Ovary (tissue), 9 donors: ENCODE measurements around the gene VPS13A. TPM values are rescaled to one million over a fixed set of nuclear protein-coding genes. Genes with fewer than 3 reads are reported as not detected.

Source experiments
- DNase-seq, 5 donors: peaks; one replicate each; pipeline ENCODE4 v3.0.0-alpha.2; 2019 to 2020
- H3K27ac ChIP-seq, 2 donors: fragments of 200-600 bp; one replicate each; pipeline versions ENCODE4 v1.5.1 to v1.8.0; 2019 to 2022
- H3K27me3 ChIP-seq: fragments of 200-600 bp; one replicate; pipeline ENCODE4 v1.8.0; 2022
- H3K36me3 ChIP-seq: fragments of 200-600 bp; sonication (generic); one replicate; pipeline ENCODE4 v1.5.1; 2019
- H3K4me1 ChIP-seq: one replicate; pipeline ENCODE4 v1.8.1; 2013; ENCODE audit warnings: mild to moderate bottlenecking, moderate library complexity; ENCODE audit not compliant: insufficient read depth
- H3K4me3 ChIP-seq: fragments of 200-600 bp; sonication (generic); one replicate; pipeline ENCODE4 v1.5.1; 2017
- H3K9me3 ChIP-seq, 2 donors: fragments of 200-600 bp in 1 of 2; sonication (generic) in 1 of 2; one replicate each; pipeline versions ENCODE4 v1.5.1 to v1.8.1; 2013 to 2019; ENCODE audit warnings: mild to moderate bottlenecking in 1 of 2, moderate library complexity in 1 of 2
- EP300 ChIP-seq: sonication (generic); formaldehyde crosslinking; IDR thresholded peaks from one replicate; pipeline ENCODE4 v1.6.1; 2017; ENCODE audit warnings: antibody characterized with exemption
- POLR2A ChIP-seq: fragments of 450-650 bp; IDR thresholded peaks from one replicate; pipeline ENCODE4 v1.6.1; 2017; ENCODE audit warnings: antibody characterized with exemption, mild to moderate bottlenecking, moderate library complexity
- WGBS, 3 donors: extraction: QIAGEN DNeasy Blood & Tissue Kit in 1 of 3; methylation state at CpG; one replicate each; pipeline versions ENCODE4 v1.1.5 to v1.1.7; 2013 to 2017; 5-methylcytosine and 5-hydroxymethylcytosine counted together
- intact Hi-C, 4 donors: fragments of 100-400 bp; cut with DNase I; formaldehyde crosslinking; loops; one replicate each; pipeline versions ENCODE4 v1.11.0 to v1.15.1; 2022 to 2023
- polyA plus RNA-seq, 2 donors: library from polyadenylated mRNA; stranded (reverse); fragments of 200-250 nt in 1 of 2; fragments of 350-450 nt in 1 of 2; fragmentation: Illumina TruSeq in 1 of 2; extraction: RNeasy Lipid Tissue Mini Kit (QIAGEN cat#74804) in 1 of 2; gene quantifications; one replicate each; pipeline ENCODE4 v1.2.3, GENCODE V29; 2013 to 2014
- total RNA-seq, 7 donors: library from RNA; depleted of rRNA in 2 of 7; stranded (reverse); fragments of >200 nt in 2 of 7; fragmentation: NEBNext Ultra II Directional in 3 of 7; extraction: Animal tissue kit (Norgen Biotek cat#: 25700) in 3 of 7; gene quantifications; one replicate each; pipeline versions ENCODE4 v1.1.0 to v1.2.4, GENCODE V29; 2016 to 2023
- TF ChIP-seq, protein P1 (sequence below), 3 donors: fragments of 450-650 bp in 2 of 3; fragments of 200-600 bp in 1 of 3; IDR thresholded peaks; one replicate each; pipeline versions ENCODE4 v1.5.1 to v1.8.0; 2016 to 2022; ENCODE audit warnings: antibody characterized with exemption in 3 of 3, mild to moderate bottlenecking in 1 of 3
- donor health status: DM: no; HTN: no; CAD: no; lungs with moderate emphysema.
- donor health status: DM: no; HTN: no; CAD: no.
- donor health status: Bipolar disorder and iron deficiency.
- donor health status: DM: yes; HTN: yes; CAD: no.
- donor health status: DM: no; HTN: no; CAD: no.
- donor health status: DM: yes; HTN: yes; CAD: no.

VPS13A gene
- total and polyA plus RNA-seq, 9 donors: 3.5 to 46.6 (median 13.5) TPM

DNA sequence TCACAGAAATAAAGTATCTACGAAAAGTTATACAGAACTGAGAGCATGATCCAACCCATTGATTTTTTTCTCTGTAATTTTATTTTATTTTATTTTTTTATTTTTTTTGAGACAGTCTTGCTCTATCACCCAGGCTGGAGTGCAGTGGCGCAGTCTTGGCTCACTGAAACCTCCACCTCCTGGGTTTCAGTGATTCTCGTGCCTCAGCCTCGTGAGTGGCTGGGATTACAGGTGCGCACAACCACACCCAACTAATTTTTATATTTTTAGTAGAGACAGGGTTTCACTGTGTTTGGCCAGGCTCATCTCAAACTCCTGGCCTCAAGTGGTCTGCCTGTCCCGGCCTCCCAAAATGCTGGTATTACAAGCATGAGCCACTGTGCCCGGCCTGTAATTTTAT, 107.3 kb downstream of the VPS13A start:
- Histone ChIP-seq H3K27me3 (no peaks in the 10 kb centered on the region), H3K4me1 (no peaks in the 10 kb centered on the region), H3K4me3 (no peak overlapping the region), H3K27ac (no peak overlapping the region), H3K9me3 (no peaks in the 10 kb centered on the region), H3K36me3 (no peaks in the 10 kb centered on the region)
- no peak for TF ChIP-seq POLR2A
- TF ChIP-seq, protein P1, sequence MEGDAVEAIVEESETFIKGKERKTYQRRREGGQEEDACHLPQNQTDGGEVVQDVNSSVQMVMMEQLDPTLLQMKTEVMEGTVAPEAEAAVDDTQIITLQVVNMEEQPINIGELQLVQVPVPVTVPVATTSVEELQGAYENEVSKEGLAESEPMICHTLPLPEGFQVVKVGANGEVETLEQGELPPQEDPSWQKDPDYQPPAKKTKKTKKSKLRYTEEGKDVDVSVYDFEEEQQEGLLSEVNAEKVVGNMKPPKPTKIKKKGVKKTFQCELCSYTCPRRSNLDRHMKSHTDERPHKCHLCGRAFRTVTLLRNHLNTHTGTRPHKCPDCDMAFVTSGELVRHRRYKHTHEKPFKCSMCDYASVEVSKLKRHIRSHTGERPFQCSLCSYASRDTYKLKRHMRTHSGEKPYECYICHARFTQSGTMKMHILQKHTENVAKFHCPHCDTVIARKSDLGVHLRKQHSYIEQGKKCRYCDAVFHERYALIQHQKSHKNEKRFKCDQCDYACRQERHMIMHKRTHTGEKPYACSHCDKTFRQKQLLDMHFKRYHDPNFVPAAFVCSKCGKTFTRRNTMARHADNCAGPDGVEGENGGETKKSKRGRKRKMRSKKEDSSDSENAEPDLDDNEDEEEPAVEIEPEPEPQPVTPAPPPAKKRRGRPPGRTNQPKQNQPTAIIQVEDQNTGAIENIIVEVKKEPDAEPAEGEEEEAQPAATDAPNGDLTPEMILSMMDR (IDR thresholded peaks at IDR 0.05): no peak
- TF ChIP-seq EP300: no peak
- DNase-seq: no peak
- intact Hi-C loops: no loop called here
- 91 to 96% (median 92%) methylated on average over 7 of the region's 7 CpGs for WGBS, 3 donors

DNA sequence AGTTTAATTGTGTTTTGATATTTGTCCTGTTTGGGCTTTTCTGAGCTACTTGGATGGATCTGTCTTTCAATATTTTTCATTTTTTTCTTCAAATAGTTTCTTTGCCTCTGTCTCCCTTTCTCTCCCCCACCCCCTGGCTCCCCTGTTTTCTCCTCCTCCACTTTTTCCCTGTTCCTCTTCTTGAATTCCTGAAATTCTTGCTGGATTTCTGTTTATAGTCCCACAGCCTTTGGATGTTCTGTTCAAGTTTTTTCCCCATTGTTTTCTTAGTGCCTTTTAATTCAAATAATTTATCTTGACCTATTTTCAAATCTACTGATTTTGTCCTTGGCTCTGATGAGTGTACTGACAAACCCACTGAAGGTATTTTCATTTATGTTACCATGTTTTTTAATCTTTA, 113.0 kb downstream of the VPS13A start:
- Histone ChIP-seq H3K4me1 (no peaks in the 10 kb centered on the region), H3K4me3 (no peak overlapping the region), H3K9me3 (no peaks in the 10 kb centered on the region), H3K36me3 (no peaks in the 10 kb centered on the region), H3K27me3 (no peaks in the 10 kb centered on the region), H3K27ac (no peak overlapping the region)
- intact Hi-C loops: no loop called here
- DNase-seq: no peak
- TF ChIP-seq, protein P1 (IDR thresholded peaks at IDR 0.05): no peak
- no peak for TF ChIP-seq EP300
- TF ChIP-seq POLR2A: no peak

DNA sequence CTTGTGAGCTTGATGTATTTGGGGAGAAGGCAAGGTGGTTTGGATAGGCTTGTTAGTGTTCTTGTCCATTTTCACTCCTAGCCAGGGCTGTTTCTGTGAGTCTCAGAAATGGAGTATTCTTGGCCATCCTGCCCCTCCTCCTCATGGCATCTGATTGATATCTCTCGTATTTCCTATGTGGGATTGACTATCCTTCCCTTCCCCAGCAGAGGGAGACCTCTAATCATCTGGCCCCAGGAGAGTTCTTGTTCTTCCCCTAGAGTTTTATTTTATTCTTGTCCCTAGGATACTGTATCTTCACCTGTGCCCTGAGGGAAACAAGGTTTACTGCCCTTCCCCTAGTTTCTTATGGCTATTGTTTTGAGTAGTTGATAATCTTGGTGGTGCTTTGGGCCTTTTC, 114.4 kb downstream of the VPS13A start:
- no peaks in the 10 kb centered on the region for H3K27me3 ChIP-seq
- intact Hi-C loops: no loop called here
- H3K36me3 ChIP-seq: no peaks in the 10 kb centered on the region
- no peak overlapping the region for H3K4me3 ChIP-seq
- H3K9me3 ChIP-seq: no peaks in the 10 kb centered on the region
- no peak overlapping the region for H3K27ac ChIP-seq
- H3K4me1 ChIP-seq: no peaks in the 10 kb centered on the region
- 69 to 90% (median 81%) methylated on average over 1 of the region's 1 CpG for WGBS, 3 donors
- TF ChIP-seq POLR2A (no peak), EP300 (no peak)
- TF ChIP-seq, protein P1 (IDR thresholded peaks at IDR 0.05): no peak
- no peak for DNase-seq

DNA sequence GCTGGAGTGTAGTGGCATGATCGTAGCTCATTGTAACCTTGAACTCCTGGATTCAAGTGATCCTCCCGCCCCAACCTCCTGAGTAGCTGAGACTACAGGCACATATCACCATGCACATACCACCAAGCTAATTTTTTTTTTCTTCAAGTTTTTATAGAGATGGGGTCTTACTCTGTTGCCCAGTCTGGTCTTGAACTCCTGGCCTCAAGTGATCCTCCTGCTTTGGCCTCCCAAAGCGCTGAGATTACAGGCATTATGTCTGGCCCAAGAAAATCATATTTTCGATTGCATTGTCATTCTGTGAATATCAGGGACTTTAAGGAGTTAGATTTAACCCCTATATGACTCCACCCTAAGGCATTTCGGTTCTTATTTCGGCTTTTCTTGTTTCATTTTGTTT, 116.6 kb downstream of the VPS13A start:
- no peak for DNase-seq
- 94 to 97% (median 95%) methylated on average over 6 of the region's 6 CpGs for WGBS, 3 donors

More for the DNA sequence above, 116.6 kb downstream of the VPS13A start:
- Histone ChIP-seq H3K27ac (no peak overlapping the region), H3K36me3 (no peaks in the 10 kb centered on the region), H3K27me3 (no peaks in the 10 kb centered on the region), H3K4me3 (no peak overlapping the region), H3K9me3 (no peaks in the 10 kb centered on the region), H3K4me1 (no peaks in the 10 kb centered on the region)
- TF ChIP-seq POLR2A (no peak), EP300 (no peak)
- TF ChIP-seq, protein P1 (IDR thresholded peaks at IDR 0.05): no peak
- intact Hi-C loops: no loop called here
